GM12878 (cell line): ENCODE results near the gene TNFRSF6B. TPM values are rescaled to one million over a fixed set of nuclear protein-coding genes. Genes with fewer than 3 reads are reported as not detected.

Source experiments
- ATAC-seq: fragments of 200-7000 bp; cut with Tn5 transposase; 3 replicates; pipeline ENCODE4 v1.9.1; 2020; ENCODE audit warnings: mild to moderate bottlenecking, moderate library complexity
- BruUV-seq: library from RNA; stranded (reverse); fragments of 400-500 nt; replicated peaks from 2 replicates; lab custom pipeline; 2021; lab: Mats Ljungman, UMichigan
- CTCF ChIA-PET: fragments of 300-600 bp; sonication (Branson Sonifier 250); formaldehyde crosslinking; extraction: SDS; loops from one replicate; lab custom pipeline; 2021; ENCODE audit warnings: inconsistent platforms; lab: Yijun Ruan, JAX
- POLR2A ChIA-PET: fragments of 350-600 bp; formaldehyde crosslinking; extraction: SDS; loops from one replicate; lab custom pipeline; 2021; ENCODE audit warnings: inconsistent platforms; lab: Charles Lee
- RAD21 ChIA-PET: fragments of 300-600 bp; sonication (Branson Sonifier 250); formaldehyde crosslinking; loops from one replicate; lab custom pipeline; 2023; ENCODE audit warnings: antibody characterized with exemption; ENCODE audit not compliant: unreplicated experiment; lab: Charles Lee
- SMC1A ChIA-PET: fragments of 300-600 bp; sonication (Branson Sonifier 250); formaldehyde crosslinking; loops from one replicate; lab custom pipeline; 2023; ENCODE audit not compliant: unreplicated experiment, uncharacterized antibody; lab: Charles Lee
- DNase-seq: peaks from one replicate; pipeline ENCODE4 v3.0.0-alpha.2; 2011; ENCODE audit warnings: low read depth, low spot score
- FAIRE-seq: peaks from 3 replicates; lab custom pipeline; 2011; peaks lifted over from hg19 to GRCh38; lab: Jason Lieb, UNC
- H2AFZ ChIP-seq: 2 replicates; pipeline ENCODE4 v1.6.0; 2011; ENCODE audit warnings: low read depth, low read length, control low read depth; ENCODE audit not compliant: control insufficient read depth
- H3K27ac ChIP-seq: 2 replicates; pipeline ENCODE4 v1.5.1; 2011; ENCODE audit warnings: control low read depth; ENCODE audit not compliant: control insufficient read depth, insufficient read depth
- H3K27me3 ChIP-seq, 2 experiments: replicated peaks in 1 of 2; 2 replicates each; pipeline versions ENCODE4 v1.6.0 to v1.6.1; 2011; ENCODE audit warnings: low read length in 1 of 2; ENCODE audit not compliant: control insufficient read depth in 2 of 2, insufficient read depth in 2 of 2
- H3K36me3 ChIP-seq, 2 experiments: 2 replicates each; pipeline ENCODE4 v1.5.1; 2011; ENCODE audit warnings: low read length in 1 of 2; ENCODE audit not compliant: control insufficient read depth in 2 of 2, insufficient read depth in 2 of 2
- H3K4me1 ChIP-seq: 2 replicates; pipeline ENCODE4 v1.6.1; 2011; ENCODE audit warnings: mild to moderate bottlenecking, low read length, moderate library complexity, mixed read lengths; ENCODE audit not compliant: control insufficient read depth, insufficient read depth
- H3K4me2 ChIP-seq: 2 replicates; pipeline ENCODE4 v1.6.0; 2011; ENCODE audit warnings: control low read depth; ENCODE audit not compliant: control insufficient read depth, insufficient read depth
- H3K4me3 ChIP-seq: fragments of 200-600 bp; sonication (generic); 2 replicates; pipeline ENCODE4 v1.5.1; 2016
- H3K79me2 ChIP-seq: 2 replicates; pipeline ENCODE4 v1.6.0; 2011; ENCODE audit warnings: low read length; ENCODE audit not compliant: control insufficient read depth, insufficient read depth
- H3K9ac ChIP-seq: 2 replicates; pipeline ENCODE4 v1.8.0; 2011; ENCODE audit warnings: low read length, control low read depth, mixed read lengths; ENCODE audit not compliant: control insufficient read depth, insufficient read depth
- H3K9me3 ChIP-seq: replicated peaks from 3 replicates; pipeline ENCODE4 v1.5.1; 2011; ENCODE audit warnings: mild to moderate bottlenecking, low read length; ENCODE audit not compliant: control insufficient read depth, insufficient read depth
- H4K20me1 ChIP-seq: 2 replicates; pipeline ENCODE4 v1.6.0; 2011; ENCODE audit not compliant: control insufficient read depth, insufficient read depth
- SMAD1 ChIP-seq: fragments of 450-650 bp; IDR thresholded peaks from 2 replicates; pipeline ENCODE4 v1.6.1; 2018; ENCODE audit warnings: mild to moderate bottlenecking, low read depth; ENCODE audit not compliant: partially characterized antibody
- TCF7 ChIP-seq: IDR thresholded peaks from 2 replicates; pipeline ENCODE4 v1.6.1; 2014; ENCODE audit warnings: antibody characterized with exemption, borderline replicate concordance
- WGBS: methylation state at CpG from one replicate; pipeline ENCODE4 v1.1.6; 2016; ENCODE audit warnings: low lambda C conversion rate; ENCODE audit not compliant: insufficient replicate concordance, insufficient coverage; ENCODE audit errors: missing lambda C conversion rate; 5-methylcytosine and 5-hydroxymethylcytosine counted together
- in situ Hi-C: fragments of 300-500 bp; cut with MboI; formaldehyde crosslinking; loops from 9 replicates; pipeline ENCODE4 v1.14.3; 2018; ENCODE audit warnings: mixed read lengths
- intact Hi-C: fragments of 100-400 bp; cut with micrococcal nuclease; formaldehyde crosslinking; loops from one replicate; pipeline ENCODE4 v1.14.2; 2022; ENCODE audit not compliant: unreplicated experiment
- polyA plus RNA-seq, 11 experiments: library from polyadenylated mRNA; depleted of rRNA in 4 of 11; unstranded in 6 of 11; stranded (reverse) in 5 of 11; fragments of >200 nt; fragmentation: Nextera tagmentation in 4 of 11; fragmentation: Illumina TruSeq in 1 of 11; extraction: Ambion mirVana in 4 of 11; extraction: Trizol in 1 of 11; gene quantifications; 1 replicate in 1 of 11; 2 replicates in 10 of 11; pipeline versions ENCODE4 v1.2.1 to v1.2.3, GENCODE V29; 2011 to 2016; ENCODE audit warnings: inconsistent platforms in 2 of 11, missing spikeins in 2 of 11, low read depth in 1 of 11
- total RNA-seq, 4 experiments: library from RNA; depleted of rRNA in 3 of 4; stranded (reverse); fragments of >200 nt in 3 of 4; fragmentation: Illumina TruSeq in 1 of 4; extraction: Trizol in 1 of 4; gene quantifications; 2 replicates each; pipeline versions ENCODE4 v1.2.1 to v1.2.3, GENCODE V29; 2013 to 2021
- TF ChIP-seq, protein P1 (sequence below): IDR thresholded peaks from 2 replicates; pipeline ENCODE4 v1.6.1; 2011; ENCODE audit warnings: low read depth, mild to moderate bottlenecking, low read length, moderate library complexity, borderline replicate concordance; ENCODE audit errors: extremely low read depth

Gene TNFRSF6B
- total and polyA plus RNA-seq, 10 of the 15 experiments (the other 5 are each of a cell fraction or from before 2014, with no cell fraction given), result 0.67 to 2.2 (median 1.8) TPM; not detected in 7

DNA sequence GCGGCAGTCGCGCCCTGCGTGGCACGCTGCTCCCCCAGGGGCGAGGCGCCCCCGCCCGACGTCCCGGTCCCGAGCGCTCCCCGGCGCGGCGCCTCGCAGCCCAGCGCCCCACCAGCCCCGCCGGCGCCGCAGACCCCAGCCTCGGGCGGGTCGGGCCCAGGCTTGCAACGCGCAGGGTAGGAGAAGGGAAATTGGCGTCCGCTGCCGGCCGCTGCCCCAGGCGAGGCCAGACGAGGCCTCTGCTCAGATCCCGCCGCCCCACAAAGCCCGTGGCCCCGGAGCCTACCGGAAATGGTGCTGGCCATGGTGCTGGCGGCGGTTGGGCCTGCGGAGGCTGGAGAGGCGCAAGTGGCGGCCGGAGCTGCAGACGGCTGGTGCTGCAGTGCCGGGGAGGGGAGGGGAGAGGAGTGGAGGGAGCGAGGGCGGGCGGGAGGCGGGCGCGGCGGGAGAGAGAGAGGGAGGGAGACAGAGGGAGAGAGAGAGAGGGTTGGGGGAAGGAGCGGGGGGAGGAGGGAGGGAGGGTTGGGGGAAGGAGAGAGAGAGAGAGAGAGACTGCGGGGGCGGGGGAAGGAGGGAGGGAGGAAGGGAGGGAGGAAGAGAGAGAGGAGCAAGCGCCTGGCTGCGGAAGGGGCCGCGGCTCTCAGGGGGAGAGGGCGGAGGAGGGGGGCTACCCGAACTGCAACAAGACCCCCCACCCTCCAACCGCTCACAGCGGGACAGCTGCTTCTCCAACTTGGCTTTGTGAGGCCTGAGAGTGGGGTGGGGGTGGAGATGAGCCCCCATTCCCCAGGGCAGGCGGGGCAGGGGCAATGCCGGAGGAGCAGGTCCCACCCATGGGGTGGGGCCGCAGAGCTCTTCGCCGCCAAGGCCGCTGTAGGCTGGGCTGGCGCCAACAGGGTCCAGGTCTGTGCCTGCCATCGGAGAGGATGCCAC lies 43.1 kb upstream of the TNFRSF6B start, which contains the start of gene STMN3 (continued):
- TF ChIP-seq, protein P1, sequence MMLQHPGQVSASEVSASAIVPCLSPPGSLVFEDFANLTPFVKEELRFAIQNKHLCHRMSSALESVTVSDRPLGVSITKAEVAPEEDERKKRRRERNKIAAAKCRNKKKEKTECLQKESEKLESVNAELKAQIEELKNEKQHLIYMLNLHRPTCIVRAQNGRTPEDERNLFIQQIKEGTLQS, result no peak
- no peak for TF ChIP-seq TCF7

DNA sequence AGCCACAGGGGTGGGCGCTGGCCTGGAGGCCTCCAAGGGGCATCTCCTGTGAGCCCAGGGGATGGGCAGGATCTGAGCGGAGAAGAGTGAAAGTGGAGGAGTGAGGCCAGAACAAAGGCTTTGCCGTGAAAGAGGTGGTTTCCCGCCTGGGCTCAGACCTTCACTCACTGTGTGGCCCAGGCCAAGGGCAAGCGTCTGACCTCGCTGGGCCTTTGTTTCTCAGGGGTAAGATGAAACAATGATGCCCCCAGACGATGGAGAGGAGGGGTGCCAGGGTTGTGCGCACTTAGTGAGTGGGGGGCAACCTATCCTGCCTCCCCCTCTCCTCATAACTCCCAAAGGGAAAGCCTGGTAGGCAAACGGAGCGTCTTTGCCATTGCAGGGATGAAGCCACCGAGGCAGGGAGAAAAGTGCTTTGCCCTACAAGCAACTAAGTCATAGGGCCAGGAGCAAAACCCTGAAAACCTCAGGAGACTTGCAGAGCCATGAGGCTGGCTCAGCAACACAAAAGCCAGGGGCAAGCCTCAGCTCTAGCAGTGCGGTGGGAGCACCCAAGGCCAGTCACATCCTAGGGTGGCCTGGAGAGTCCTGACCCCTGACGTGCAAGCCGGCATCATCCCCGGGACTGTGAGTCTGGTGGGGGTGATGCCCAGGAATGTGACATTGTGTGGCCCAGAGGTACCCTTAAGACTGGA lies 42.3 kb upstream of the TNFRSF6B start:
- 59% methylated on average over 15 of the region's 15 CpGs for WGBS

More for the DNA sequence above, 42.3 kb upstream of the TNFRSF6B start:
- Histone ChIP-seq H3K9ac (no peak overlapping the region), H3K36me3 (no peaks in the 10 kb centered on the region), H3K79me2 (peaks cover 6% of the 10 kb centered on the region), H2AFZ (no peak overlapping the region), H4K20me1 (no peaks in the 10 kb centered on the region), H3K4me2 (no peak overlapping the region), H3K27ac (no peak overlapping the region), H3K9me3 (no peaks in the 10 kb centered on the region), H3K4me3 (no peak overlapping the region), H3K4me1 (peaks cover under 1% of the 10 kb centered on the region), H3K27me3 (peaks cover 4 to 7% of the 10 kb centered on the region in 2 experiments; a peak in 3 of 4 replicates)
- ChIA-PET CTCF (interaction anchor here (0.6 kb wide), 1 partner anchor 29 kb away, joined by 3 read pairs; no protein-coding TSS in a partner anchor), RAD21 (no interaction called here), POLR2A (no interaction called here), SMC1A (no interaction called here)
- in situ Hi-C loops (no loop called here), intact Hi-C loops (no loop called here)
- no peak for FAIRE-seq
- no TSS peak for BruUV-seq
- no peak for TF ChIP-seq SMAD1
- no peak for ATAC-seq
- no peak for DNase-seq
